Forelimb muscle (tissue), 1 donor: Measurements from ENCODE around the gene DNAJC12. TPM values are rescaled to one million over a fixed set of nuclear protein-coding genes. Genes with fewer than 3 reads are reported as not detected.
A peak's percentile ranks its signal among the peaks of the same experiment; 100 is the strongest.
"Not testable (repeated sequence)": the region's sequence is repeated elsewhere in the genome, so short reads cannot be mapped to it uniquely, and the experiment has no call there.

Experiments used
- DNase-seq: peaks from one replicate; pipeline ENCODE4 v3.0.0-alpha.2; 2013; ENCODE audit warnings: low read depth
- polyA plus RNA-seq: library from polyadenylated mRNA; unstranded; fragments of 120-200 nt; gene quantifications from one replicate; pipeline ENCODE4 v1.2.1, GENCODE V29; 2013; ENCODE audit not compliant: insufficient read length

DNAJC12 gene
- 5.6 TPM for polyA plus RNA-seq

DNA sequence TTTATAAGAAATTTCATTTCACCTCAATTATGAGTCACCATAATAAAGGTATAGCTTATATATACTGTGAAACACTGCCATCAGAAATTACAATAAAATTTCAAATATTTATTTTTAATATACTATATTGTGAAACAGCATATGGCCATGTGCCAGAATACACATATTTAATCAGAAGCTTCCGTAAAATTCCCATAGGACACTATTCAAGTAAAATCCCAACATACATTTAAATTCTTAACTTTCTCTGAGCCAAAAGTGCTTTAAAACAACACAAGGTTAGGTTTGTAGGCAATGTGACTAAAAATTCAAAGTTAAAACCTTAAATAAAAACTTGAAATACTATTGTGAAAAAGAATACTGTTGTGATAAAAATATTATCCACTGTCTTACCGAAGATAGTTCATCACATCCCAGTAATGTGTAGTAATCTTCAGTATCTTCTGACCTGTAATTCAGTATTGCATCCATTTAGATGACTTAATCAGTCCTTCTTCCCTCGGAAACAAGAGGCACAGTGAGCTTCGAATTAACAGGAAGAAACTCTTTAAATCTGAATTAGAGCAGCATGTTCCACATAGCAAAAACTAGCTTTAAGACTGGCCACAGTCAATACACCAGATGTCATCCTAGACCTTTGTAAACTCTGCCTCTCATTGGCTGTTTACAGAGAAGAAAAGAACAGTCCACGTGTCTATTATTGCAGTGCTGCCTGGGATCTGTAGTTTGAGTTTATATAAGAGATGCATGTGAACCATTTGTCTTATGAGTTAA is at the start of gene DNAJC12:
Gene DNAJC12 (minus strand): TSS at position 648 of the 774 bp plus-strand sequence. CDS start 177 bp downstream, at position 471.
- DNase-seq: peak; percentile 72

DNA sequence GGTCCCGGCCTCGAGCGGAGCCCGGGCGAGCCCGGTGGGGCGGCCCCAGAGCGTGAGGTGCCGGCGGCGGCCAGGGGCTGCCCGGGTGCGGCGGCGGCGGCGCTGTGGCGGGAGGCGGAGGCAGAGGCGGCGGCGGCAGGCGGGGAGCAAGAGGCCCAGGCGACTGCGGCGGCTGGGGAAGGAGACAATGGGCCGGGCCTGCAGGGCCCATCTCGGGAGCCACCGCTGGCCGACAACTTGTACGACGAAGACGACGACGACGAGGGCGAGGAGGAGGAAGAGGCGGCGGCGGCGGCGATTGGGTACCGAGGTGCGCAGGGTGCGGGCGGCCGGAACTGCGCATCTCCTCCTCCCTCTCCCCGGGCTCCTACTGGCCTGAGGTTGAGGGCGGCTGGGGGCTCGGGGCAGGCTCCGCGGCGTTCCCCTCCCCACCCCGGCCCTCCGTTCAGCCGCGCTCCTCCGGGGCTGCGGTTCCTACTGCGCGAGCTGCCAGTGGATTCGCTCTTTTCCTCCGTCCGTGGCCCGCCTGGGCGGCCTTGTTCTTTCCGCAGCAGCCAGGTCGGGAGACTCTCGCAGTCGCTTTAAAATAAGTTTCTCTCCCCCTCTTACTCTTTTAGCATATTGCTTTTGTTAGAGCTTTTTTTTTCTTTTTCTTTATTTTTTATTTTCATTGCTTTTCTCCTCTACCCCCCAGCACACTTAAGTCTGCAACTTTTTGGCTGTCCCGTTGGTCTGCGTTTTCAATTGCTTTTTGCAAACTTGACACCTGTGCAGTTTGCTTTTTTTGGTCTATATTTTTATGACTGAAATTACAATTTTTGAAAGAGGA is 47.1 kb upstream of the DNAJC12 start:
- DNase-seq: peak; percentile 35

DNA sequence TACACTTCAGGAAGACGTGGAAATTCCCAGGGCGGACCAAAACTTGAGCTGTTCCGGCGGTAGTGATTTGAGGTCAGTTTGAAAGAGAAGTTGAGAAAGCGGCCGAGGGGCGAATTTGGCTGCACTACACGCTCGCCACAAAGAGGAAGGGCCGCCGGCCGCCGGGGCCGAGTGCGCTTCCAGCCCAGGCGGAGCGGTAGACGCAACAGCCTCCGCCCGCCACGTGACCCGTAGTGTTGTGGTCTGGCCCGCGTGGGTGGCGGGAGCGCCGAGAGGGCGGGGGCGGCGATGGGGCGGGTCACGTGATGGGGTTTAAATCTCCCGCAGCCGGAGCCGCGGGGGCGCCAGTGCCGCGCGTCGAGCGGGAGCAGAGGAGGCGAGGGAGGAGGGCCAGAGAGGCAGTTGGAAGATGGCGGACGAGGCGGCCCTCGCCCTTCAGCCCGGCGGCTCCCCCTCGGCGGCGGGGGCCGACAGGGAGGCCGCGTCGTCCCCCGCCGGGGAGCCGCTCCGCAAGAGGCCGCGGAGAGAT is 46.4 kb upstream of the DNAJC12 start, which contains the start of gene SIRT1:
Gene SIRT1 (plus strand): TSS at position 344 of the 529 bp plus-strand sequence. CDS start 66 bp downstream, at position 410.
- peak; percentile 80 for DNase-seq

DNA sequence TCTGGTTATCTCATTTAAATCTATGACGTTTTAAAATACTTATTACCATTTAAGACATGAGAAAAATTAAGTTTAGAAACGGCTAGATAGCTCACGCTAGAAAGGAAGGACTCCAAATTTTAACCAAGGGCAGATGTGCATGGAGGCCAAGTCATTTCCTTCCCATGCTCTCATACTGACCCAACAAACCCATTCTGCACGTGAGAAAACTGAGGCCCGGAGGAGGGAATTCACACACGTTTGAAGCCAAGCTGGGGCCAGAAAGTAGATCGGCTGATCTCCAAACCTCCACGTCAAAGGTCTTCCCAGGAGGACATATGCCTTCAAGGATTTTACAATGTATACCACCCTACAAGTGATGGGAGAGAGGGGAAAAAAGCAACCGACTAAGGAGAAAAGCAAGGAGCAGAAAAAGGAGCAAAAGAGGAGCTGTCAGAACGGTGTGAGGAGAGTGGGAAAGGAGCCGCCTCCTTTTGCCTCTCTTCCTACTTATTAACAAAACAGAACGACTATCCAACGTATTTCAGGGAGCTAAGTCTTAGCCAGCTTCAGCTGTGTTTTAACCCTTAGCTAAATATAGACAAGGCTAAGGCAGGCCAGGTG is 45.8 kb upstream of the DNAJC12 start:
- DNase-seq: no peak

DNA sequence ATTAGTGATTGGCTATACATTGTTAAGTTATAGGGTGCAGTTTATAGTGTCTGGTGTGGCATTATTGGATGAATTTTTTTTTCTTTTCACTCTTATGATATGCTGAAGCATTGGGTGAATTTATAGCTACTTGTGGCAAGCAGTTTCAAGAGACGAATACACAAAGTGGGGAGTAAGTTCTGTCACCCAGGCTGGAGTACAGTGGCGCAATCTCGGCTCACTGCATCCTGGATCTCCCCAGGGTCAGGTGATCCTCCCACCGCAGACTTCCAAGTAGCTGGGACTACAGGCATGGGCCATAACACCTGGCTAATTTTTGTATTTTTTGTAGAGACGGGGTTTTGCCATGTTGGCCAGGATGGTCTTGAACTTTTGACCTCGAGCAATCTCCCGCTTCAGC is 40.1 kb upstream of the DNAJC12 start:
- no peak for DNase-seq

DNA sequence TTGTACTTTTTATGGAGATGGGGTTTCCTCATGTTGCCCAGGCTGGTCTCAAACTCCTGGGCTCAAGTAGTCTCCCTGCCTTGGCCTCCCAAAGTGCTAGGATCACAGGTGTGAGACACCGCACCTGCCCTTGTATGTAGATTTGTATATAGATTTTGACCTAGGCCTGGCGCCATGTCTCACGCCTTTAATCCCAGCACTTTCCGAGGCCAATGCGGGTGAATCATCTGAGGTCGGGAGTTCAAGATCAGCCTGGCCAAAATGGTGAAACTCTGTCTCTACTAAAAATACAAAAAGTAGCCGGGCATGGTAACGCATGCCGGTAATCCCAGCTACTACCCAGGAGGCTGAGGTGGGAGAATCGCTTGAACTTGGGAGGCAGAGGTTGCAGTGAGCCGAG is 39.4 kb upstream of the DNAJC12 start:
- not testable (repeated sequence) for DNase-seq

DNA sequence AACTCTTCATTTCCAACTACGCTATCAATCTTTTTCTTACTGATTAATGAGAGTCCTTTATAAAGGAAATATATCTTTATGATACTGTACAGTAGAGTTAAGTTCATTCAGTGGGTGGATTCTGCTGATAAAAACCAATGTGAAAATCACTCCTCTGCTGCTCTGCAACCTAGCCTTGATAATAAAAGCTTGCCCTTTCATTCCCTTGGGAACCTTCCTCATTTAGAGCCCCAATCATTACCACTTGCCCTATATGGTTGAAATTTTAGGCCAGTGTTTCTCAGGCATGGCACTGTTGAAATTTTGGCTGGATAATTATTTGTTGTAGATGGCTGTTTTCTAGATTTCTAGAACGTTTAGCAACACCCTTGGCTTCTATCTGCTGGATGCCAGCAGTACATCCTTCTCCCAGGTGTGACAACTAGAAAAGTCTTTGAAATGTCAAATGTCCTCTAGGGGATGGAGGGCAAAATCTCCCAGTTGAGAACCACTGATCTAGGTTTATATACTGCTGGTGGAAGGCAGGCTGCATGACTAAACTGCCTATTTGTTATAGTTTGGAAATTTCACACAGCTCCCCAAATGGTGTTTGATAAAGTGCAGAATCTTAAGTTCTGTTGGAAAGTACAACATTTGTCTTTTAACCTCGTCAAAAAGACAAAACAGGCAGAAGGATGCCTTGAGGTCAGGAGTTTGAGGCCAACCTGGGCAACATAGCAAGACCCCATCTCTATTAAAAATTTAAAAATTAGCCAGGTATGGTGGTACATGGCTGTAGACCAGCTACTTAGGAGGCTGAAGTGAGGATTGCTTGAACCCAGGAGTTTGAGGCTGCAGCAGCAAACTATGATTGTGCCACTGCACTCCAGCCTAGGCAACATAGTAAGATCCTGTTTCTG is 37.6 kb upstream of the DNAJC12 start:
- no peak for DNase-seq

DNA sequence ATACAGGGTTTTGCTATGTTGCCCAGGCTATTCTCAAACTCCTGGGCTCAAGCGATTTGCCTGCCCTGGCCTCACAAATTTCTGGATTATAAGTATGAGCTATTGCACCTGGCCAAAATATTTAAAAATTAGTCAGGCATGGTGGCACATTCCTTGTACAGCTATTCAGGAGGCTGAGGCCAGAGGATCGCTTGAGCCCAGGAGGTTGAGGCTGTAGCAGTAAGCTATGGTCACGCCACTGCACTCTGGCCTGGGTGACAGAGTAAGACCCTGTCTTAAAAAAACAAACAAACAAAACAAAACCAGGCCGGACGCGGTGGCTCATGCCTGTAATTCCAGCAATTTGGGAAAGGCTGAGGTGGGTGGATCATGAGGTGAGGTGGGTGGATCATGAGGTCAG is 32.0 kb upstream of the DNAJC12 start:
- no peak for DNase-seq

DNA sequence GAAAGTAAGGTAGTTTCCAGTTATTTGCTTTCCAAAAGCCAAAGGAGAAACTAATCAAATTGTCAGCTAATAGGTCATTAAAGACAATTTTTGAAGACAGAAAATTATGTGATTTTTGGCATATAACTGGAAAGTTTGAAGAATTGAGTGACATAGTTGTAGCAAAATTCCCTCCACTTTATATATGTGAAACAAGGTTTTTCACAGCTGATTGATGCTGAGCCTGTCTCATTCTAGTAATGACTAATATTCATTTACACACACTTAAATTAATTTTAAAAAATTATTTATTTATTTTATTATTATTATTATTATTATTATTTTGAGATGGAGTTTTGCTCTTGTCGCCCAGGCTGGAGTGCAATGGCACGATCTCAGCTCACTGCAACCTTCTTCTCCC is 30.1 kb upstream of the DNAJC12 start:
- no peak for DNase-seq

DNA sequence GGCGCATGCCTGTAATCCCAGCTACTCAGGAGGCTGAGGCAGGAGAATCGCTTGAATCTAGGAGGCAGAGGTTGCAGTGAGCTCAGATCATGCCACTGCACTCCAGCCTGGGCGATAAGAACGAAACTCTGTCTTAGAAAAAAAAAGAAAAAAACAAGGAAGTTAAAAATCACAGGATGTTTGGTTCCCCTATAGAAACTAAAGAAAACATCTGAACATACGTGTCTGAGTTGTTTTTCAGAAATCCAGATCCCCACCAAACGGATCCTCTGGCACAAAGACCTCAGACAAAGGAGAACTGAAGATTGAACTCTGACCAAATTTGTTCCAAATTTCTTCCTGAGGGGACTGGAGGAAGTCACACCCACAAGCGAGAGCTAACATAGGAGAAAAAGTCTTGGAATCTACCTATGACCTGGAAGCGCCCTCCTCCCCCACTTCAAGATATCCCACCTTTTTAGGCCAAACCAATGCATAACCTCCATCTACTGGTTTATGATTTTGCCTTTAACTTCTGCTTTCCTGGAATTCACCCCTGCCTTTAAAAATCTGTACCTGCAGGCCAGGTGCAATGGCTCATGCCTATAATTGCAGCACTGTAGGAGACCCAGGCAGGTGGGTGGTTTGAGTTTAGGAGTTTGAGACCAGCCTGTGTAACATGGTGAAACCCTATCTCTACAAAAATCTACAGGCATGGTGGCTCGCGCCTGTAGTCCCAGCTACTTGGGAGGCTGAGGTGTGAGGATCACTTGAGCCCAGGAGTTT is 26.8 kb upstream of the DNAJC12 start:
- no peak for DNase-seq

DNA sequence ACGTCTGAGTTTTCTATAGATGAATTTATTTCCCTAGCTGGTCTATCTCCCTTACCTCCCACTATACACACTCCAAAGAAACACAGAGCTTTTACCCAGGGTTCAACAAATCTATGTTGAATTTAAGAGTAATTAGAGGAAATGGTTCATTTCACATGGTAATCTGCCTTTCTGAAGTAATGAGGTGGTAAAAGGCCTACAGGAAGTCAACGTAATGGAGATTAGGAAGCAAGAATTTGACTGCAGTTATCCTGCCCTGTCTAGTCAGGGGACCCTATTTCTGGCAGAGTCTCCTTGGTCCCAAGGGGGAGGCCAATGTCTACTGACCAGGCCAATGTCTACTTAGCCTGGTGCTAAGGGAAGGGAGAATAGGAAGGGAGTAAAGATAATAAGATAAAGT is 25.1 kb upstream of the DNAJC12 start:
- no peak for DNase-seq

DNA sequence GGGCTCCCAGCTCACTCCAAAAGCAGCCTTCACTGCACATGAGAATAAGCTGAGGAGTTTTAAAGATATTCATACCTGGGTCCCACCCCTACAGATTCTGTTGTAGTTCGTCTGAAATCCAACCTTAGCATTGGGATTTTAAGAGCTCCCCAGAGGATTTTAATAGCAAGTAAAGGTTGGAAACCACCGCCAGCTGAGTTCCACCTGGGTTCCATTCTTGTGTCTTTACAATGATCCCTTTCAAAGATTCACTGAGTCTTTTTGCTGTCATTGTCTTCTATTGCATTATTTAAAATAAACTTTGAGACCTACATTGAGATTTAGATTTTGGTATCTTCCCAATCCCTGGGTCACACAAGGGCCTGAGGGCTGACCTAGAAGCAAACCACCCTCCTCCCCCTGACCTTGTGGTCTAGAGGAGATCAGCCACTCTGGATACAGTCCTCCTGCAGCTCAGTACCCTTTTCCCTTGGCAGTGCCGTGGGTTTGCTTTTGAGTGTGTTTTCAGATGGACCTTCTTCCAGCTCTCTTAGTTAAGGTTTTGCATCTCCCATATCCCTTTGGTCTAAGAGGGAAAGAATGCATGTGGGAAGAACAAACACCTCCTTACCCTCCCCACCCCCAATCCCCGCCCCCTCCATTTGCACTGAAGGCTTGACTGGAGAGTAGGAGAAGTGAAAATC is 23.9 kb upstream of the DNAJC12 start:
- DNase-seq: no peak

DNA sequence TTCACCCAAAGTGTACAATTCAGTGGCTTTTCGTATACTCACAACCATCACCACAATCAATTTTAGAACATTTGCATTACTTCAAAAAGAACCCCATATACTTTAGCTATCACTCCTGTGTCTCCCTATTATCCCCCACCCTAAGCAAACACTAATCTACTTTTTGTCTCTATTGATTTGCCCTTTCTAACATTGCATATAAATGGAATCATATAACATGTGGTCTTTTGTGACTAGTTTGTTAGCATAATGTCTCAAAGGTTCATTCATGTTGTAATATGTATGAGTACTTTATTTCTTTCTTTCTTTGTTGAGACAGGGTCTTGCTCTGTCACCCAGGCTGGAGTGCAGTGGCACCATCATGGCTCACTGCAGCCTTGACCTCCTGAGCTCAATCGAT is 21.0 kb upstream of the DNAJC12 start:
- no peak for DNase-seq

DNA sequence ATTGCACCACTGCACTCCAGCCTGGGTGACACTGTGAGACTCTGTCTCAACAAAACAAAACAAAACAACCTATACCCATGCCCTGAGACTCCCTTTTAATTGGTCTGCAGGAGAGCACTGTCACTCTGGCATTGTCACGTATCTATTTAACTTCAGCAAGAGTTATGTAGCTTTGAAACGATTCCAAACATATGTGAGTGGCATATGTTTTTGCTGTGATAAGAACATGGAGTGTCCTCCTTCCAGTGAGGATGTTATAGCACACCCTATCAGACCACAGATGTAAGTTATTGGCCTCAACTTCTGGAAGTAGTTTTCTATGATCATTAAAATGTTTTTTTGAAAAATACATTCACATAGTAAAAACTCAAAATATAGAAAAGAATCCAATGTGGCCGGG is 15.5 kb upstream of the DNAJC12 start:
- DNase-seq: no peak

DNA sequence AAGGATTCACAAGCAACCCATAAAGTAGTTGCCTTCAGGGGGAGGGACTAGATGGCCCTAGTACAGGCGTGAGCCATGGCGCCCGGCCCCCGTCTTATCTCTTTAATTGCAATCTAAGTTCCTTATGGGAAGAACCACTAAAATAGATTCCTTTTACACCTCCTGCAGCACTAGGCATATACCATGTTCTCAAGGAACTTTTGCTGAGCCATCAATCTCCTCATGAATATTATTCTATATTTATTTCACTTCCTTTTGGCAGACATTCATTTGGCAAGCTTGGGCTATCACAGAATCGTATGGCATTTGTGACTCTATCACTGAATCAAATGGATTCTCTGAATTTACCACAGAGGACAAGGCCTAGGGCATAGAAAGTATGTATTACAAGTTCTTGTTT is 14.8 kb upstream of the DNAJC12 start:
- DNase-seq: no peak

DNA sequence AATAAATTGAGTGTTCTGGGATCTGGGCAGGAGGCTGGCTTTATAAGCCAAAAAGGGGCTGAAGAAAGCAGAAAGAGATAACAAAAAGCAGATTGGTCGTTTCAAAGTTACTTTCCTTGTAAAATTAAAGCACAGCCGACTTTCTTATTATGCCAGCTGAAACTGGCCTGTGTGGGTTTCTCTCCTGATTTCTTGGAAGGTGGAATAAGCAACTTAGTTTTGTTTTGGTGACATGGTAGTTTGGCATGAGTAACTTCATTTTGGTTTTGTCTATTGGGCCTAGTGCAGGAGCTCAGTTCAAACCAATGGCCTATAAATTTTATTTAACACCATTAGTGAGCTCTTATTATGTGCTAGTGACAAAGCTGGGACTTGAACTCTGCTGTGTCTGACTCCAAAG is 13.2 kb upstream of the DNAJC12 start:
- no peak for DNase-seq

DNA sequence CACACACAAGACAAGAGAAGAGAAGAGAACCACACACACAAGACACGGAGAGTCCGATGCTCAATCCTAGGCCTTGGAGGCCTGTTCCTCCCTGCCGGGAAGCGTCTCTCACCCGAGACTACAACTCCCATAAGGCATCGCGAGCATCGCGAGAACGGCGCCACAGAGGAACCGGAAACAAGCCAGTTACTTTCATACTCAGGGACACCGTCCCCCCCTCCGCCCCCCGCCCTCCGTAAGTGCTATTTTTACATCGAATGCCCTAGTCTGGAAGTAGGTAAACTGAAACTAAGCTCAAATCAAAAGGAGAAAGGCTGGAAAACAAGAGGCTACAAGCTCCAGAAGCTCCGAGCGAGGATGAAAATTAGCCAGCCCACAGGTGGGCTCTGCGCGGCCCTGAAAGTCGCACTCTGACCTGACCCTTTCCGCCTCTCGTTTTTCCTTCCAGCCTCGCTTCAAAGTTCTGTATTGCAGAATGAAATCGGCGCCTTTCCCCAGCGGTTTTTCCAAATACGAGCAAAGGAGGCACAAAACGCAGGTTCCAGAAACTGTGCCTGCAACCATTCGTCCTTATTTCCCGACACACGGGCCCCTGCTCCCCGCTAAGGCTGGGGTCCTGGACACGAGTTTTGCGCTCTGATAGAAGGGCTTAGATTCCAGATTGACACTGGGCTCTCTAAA is 11.5 kb upstream of the DNAJC12 start:
- peak; percentile 89 for DNase-seq

DNA sequence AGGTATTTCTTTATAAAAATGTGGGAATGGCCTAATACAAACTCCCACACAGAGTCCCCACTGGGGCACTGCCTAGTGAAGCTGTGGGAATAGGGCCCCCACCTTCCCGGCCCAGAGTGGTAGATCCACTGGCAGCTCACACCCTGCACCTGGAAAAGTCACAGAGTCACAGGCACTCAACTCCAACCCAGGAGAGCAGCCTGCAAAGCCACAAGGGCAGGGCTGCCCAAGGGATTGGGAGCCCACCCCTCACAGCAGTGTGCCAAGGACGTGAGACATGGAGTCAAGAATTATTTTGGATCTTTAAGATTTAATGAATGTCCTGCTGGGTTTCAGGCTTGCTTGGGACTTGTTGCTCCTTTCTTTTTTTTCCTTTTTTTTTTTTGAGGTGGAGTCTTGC is 5.3 kb upstream of the DNAJC12 start:
- no peak for DNase-seq

DNA sequence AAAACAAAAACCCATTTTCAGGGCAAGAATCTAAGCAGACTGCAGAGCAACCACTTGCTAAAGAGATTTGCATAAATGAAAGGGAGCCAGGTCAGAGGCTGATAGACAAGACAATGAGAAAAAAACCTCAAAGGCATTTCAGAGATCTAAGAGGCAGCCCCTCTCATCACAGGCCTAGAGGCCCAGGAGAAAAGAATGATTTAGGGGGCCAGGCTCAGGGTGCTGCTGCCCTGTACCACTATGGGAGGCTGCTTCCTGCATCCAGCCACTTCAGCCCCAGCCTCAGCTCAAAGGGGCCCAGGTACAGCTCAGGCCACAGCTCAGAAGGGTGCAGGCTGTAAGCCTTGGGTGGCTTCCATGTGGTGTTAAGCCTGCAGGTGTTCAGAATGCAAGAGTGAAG is 3.7 kb upstream of the DNAJC12 start:
- no peak for DNase-seq
